ENCODE measurements around the gene TRAF2.

TRAF2 gene

GRCh38 chr9:136847826-136848392 is 38.4 kb upstream of the TRAF2 start:
- DNase-seq, result peak; percentile 65

GRCh38 chr9:136848393-136849037 is 37.8 kb upstream of the TRAF2 start:
- no peak for DNase-seq

- DNase-seq, result peak; percentile 99
These were observed 37.0 kb upstream of the TRAF2 start, which contains the start of gene PHPT1 for GRCh38 chr9:136849038-136849959. PHPT1 (plus strand) TSS chr9:136849409; CDS start chr9:136849431, 22 bp downstream.

GRCh38 chr9:136849960-136850865 is 36.1 kb upstream of the TRAF2 start:
- DNase-seq, result no peak

GRCh38 chr9:136850866-136851775 is 35.2 kb upstream of the TRAF2 start:
- DNase-seq, result no peak

GRCh38 chr9:136851941-136852663 is 34.2 kb upstream of the TRAF2 start, which contains the start of gene MAMDC4:
MAMDC4 (plus strand) TSS chr9:136852346; CDS start chr9:136852417, 71 bp downstream.
- DNase-seq, result no peak

- no peak for DNase-seq
These were observed 33.4 kb upstream of the TRAF2 start for GRCh38 chr9:136852664-136853595.

- DNase-seq, result no peak
These were observed 32.7 kb upstream of the TRAF2 start for GRCh38 chr9:136853596-136854112.

GRCh38 chr9:136854113-136854841 is 32.0 kb upstream of the TRAF2 start:
- DNase-seq, result no peak

- DNase-seq, result no peak
These were observed 31.4 kb upstream of the TRAF2 start for GRCh38 chr9:136854842-136855460.

- DNase-seq, result no peak
These were observed 30.7 kb upstream of the TRAF2 start for GRCh38 chr9:136855461-136856078.

GRCh38 chr9:136856079-136856476 is 30.2 kb upstream of the TRAF2 start:
- DNase-seq, result no peak

GRCh38 chr9:136856541-136857141 is 29.7 kb upstream of the TRAF2 start:
- DNase-seq, result no peak

- no peak for DNase-seq
These were observed 29.1 kb upstream of the TRAF2 start for GRCh38 chr9:136857166-136857565.

- no peak for DNase-seq
These were observed 28.5 kb upstream of the TRAF2 start for GRCh38 chr9:136857581-136858412.

- DNase-seq, result no peak
These were observed 27.9 kb upstream of the TRAF2 start for GRCh38 chr9:136858452-136858843.
